Spleen (tissue), 7 donors: ENCODE results near the gene NPIPA8.
"Not testable (repeated sequence)": the region's sequence is repeated elsewhere in the genome, so short reads cannot be mapped to it uniquely, and the experiment has no call there.

ENCODE experiments used
- POLR2A ChIP-seq, 3 donors: fragments of 450-650 bp; IDR thresholded peaks; one replicate each; pipeline ENCODE4 v1.5.1; 2017; ENCODE audit warnings: antibody characterized with exemption in 3 of 3, mild to moderate bottlenecking in 1 of 3
- TF ChIP-seq, protein P1 (sequence below), 11 experiments: fragments of 200-600 bp in 7 of 11; fragments of 450-650 bp in 4 of 11; sonication (generic) in 4 of 11; IDR thresholded peaks in 8 of 11; conservative IDR thresholded peaks in 3 of 11; 1 replicate in 7 of 11; 2 replicates in 4 of 11; pipeline versions ENCODE4 v1.4.0 to v1.8.0; 2016 to 2021; ENCODE audit warnings: antibody characterized with exemption in 11 of 11, inconsistent platforms in 4 of 11, mild to moderate bottlenecking in 1 of 11
- donor health status: DM: no; HTN: no; CAD: no; lungs with moderate emphysema.
- donor health status: DM: no; HTN: no; CAD: no.
- donor health status: DM: no; HTN: no; CAD: no.

DNA sequence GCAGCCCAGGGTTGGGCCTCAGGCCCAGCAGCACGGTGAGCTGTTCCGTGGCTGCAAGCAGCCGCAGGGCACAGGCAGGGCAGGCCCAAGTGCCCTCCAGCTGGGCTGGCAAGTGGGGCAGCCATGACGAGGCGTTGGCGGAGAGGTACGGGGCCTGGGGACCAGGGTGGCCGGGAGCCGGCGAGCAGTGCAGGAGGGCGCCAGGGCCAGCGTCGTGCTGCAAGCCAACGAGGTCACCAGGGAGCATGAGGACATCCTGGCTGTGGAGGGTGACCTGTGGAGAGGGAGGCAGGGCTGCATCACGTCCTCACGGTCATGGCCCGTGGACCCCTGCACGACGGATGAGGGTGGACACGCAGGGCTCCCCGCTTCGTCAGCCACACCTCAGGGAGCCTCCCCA lies 11.2 kb upstream of the NPIPA8 start:
- not testable (repeated sequence) for TF ChIP-seq POLR2A (IDR thresholded peaks at IDR 0.05)
- TF ChIP-seq, protein P1, sequence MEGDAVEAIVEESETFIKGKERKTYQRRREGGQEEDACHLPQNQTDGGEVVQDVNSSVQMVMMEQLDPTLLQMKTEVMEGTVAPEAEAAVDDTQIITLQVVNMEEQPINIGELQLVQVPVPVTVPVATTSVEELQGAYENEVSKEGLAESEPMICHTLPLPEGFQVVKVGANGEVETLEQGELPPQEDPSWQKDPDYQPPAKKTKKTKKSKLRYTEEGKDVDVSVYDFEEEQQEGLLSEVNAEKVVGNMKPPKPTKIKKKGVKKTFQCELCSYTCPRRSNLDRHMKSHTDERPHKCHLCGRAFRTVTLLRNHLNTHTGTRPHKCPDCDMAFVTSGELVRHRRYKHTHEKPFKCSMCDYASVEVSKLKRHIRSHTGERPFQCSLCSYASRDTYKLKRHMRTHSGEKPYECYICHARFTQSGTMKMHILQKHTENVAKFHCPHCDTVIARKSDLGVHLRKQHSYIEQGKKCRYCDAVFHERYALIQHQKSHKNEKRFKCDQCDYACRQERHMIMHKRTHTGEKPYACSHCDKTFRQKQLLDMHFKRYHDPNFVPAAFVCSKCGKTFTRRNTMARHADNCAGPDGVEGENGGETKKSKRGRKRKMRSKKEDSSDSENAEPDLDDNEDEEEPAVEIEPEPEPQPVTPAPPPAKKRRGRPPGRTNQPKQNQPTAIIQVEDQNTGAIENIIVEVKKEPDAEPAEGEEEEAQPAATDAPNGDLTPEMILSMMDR (IDR thresholded peaks at IDR 0.05 in 8 of 11, conservative IDR thresholded peaks at IDR 0.05 in 3 of 11) = not testable (repeated sequence)
